Measurements from ENCODE around the gene HADHA.

HADHA gene

GRCh38 chr2:26191316-26192159, 52.9 kb downstream of the HADHA start:
- DNase-seq (ENCODE audit: extremely low spot score), result no peak
- ChIA-PET POLR2A (no interaction called here), CTCF (no interaction called here)
- TF ChIP-seq TARDBP (IDR thresholded peaks at IDR 0.05) (no peak), SP1 (IDR thresholded peaks at IDR 0.05) (no peak), HDGF (IDR thresholded peaks at IDR 0.05; ENCODE audit: borderline replicate concordance) (no peak), CTBP1 (IDR thresholded peaks at IDR 0.05; ENCODE audit: borderline replicate concordance) (no peak)

- CTCF ChIA-PET, result no interaction called here
- DNase-seq (ENCODE audit: extremely low spot score), result no peak
- POLR2A ChIA-PET, result no interaction called here
- no peak for TF ChIP-seq ZNF384 (IDR thresholded peaks at IDR 0.05)
- TF ChIP-seq BHLHE40 (IDR thresholded peaks at IDR 0.05; ENCODE audit: borderline replicate concordance), result no peak
- no peak for TF ChIP-seq HDGF (IDR thresholded peaks at IDR 0.05; ENCODE audit: borderline replicate concordance)
- TF ChIP-seq ELF4 (IDR thresholded peaks at IDR 0.05), result no peak
- TF ChIP-seq LEF1 (IDR thresholded peaks at IDR 0.05; ENCODE audit: borderline replicate concordance), result no peak
- TF ChIP-seq ARNT (IDR thresholded peaks at IDR 0.05), result no peak
- no peak for TF ChIP-seq SP1 (IDR thresholded peaks at IDR 0.05)
- TF ChIP-seq TARDBP (IDR thresholded peaks at IDR 0.05), result no peak
- TF ChIP-seq FOXA1 (IDR thresholded peaks at IDR 0.05), result no peak
- no peak for TF ChIP-seq FOXM1 (IDR thresholded peaks at IDR 0.05; ENCODE audit: borderline replicate concordance)
- TF ChIP-seq NFRKB (IDR thresholded peaks at IDR 0.05), result no peak
These were observed 54.1 kb downstream of the HADHA start for GRCh38 chr2:26190369-26190768.

- DNase-seq (ENCODE audit: extremely low spot score), result no peak
- no peak for TF ChIP-seq PKNOX1 (IDR thresholded peaks at IDR 0.05)
- no peak for TF ChIP-seq SP1 (IDR thresholded peaks at IDR 0.05)
- ChIA-PET CTCF (no interaction called here), POLR2A (no interaction called here)
These were observed 54.7 kb downstream of the HADHA start for GRCh38 chr2:26189751-26190150.

- TF ChIP-seq ELF4 (IDR thresholded peaks at IDR 0.05) (no peak), ZNF384 (IDR thresholded peaks at IDR 0.05) (no peak), FOXK2 (IDR thresholded peaks at IDR 0.05) (no peak), CTBP1 (IDR thresholded peaks at IDR 0.05; ENCODE audit: borderline replicate concordance) (no peak), BHLHE40 (IDR thresholded peaks at IDR 0.05; ENCODE audit: borderline replicate concordance) (no peak), SUZ12 (IDR thresholded peaks at IDR 0.05) (no peak), SP1 (IDR thresholded peaks at IDR 0.05) (no peak), FOXA1 (IDR thresholded peaks at IDR 0.05) (no peak), L3MBTL2 (conservative IDR thresholded peaks at IDR 0.05) (no peak), LEF1 (IDR thresholded peaks at IDR 0.05; ENCODE audit: borderline replicate concordance) (no peak), HDGF (IDR thresholded peaks at IDR 0.05; ENCODE audit: borderline replicate concordance) (no peak), PKNOX1 (IDR thresholded peaks at IDR 0.05) (no peak), NFRKB (IDR thresholded peaks at IDR 0.05) (no peak)
- ChIA-PET POLR2A (no interaction called here), CTCF (interaction anchor here (0.5 kb wide), 1 partner anchor 281 kb away, joined by 3 read pairs; no protein-coding TSS in a partner anchor)
- no peak for DNase-seq (ENCODE audit: extremely low spot score)
These were observed 55.3 kb downstream of the HADHA start for GRCh38 chr2:26189123-26189522.

GRCh38 chr2:26187537-26188104, 56.8 kb downstream of the HADHA start:
- POLR2A ChIA-PET, result no interaction called here
- CTCF ChIA-PET, result no interaction called here
- no peak for DNase-seq (ENCODE audit: extremely low spot score)
- no peak for TF ChIP-seq FOXA1 (IDR thresholded peaks at IDR 0.05)
- no peak for TF ChIP-seq FOXK2 (IDR thresholded peaks at IDR 0.05)
- no peak for TF ChIP-seq BHLHE40 (IDR thresholded peaks at IDR 0.05; ENCODE audit: borderline replicate concordance)
- TF ChIP-seq TARDBP (IDR thresholded peaks at IDR 0.05), result no peak
- no peak for TF ChIP-seq SUZ12 (IDR thresholded peaks at IDR 0.05)
- no peak for TF ChIP-seq HDGF (IDR thresholded peaks at IDR 0.05; ENCODE audit: borderline replicate concordance)
- TF ChIP-seq SP1 (IDR thresholded peaks at IDR 0.05), result no peak
- TF ChIP-seq ZNF384 (IDR thresholded peaks at IDR 0.05), result no peak
- TF ChIP-seq NFRKB (IDR thresholded peaks at IDR 0.05), result no peak
- TF ChIP-seq L3MBTL2 (conservative IDR thresholded peaks at IDR 0.05), result no peak
- no peak for TF ChIP-seq FOXM1 (IDR thresholded peaks at IDR 0.05; ENCODE audit: borderline replicate concordance)
- no peak for TF ChIP-seq PKNOX1 (IDR thresholded peaks at IDR 0.05)
- TF ChIP-seq LEF1 (IDR thresholded peaks at IDR 0.05; ENCODE audit: borderline replicate concordance), result no peak

- ChIA-PET POLR2A (no interaction called here), CTCF (no interaction called here)
- TF ChIP-seq L3MBTL2 (conservative IDR thresholded peaks at IDR 0.05) (no peak), HDGF (IDR thresholded peaks at IDR 0.05; ENCODE audit: borderline replicate concordance) (no peak), ELF4 (IDR thresholded peaks at IDR 0.05) (no peak), SUZ12 (IDR thresholded peaks at IDR 0.05) (no peak), LEF1 (IDR thresholded peaks at IDR 0.05; ENCODE audit: borderline replicate concordance) (no peak), BHLHE40 (IDR thresholded peaks at IDR 0.05; ENCODE audit: borderline replicate concordance) (no peak), SP1 (IDR thresholded peaks at IDR 0.05) (no peak), FOXK2 (IDR thresholded peaks at IDR 0.05) (no peak), FOXA1 (IDR thresholded peaks at IDR 0.05) (no peak), NFRKB (IDR thresholded peaks at IDR 0.05) (no peak), TARDBP (IDR thresholded peaks at IDR 0.05) (no peak), PKNOX1 (IDR thresholded peaks at IDR 0.05) (no peak), CTBP1 (IDR thresholded peaks at IDR 0.05; ENCODE audit: borderline replicate concordance) (no peak)
- no peak for DNase-seq (ENCODE audit: extremely low spot score)
These were observed 57.3 kb downstream of the HADHA start for GRCh38 chr2:26187114-26187513.

Data from HEK293T (cell line).